Measurements from ENCODE around the gene GYPC.

GYPC gene

GRCh38 chr2:126655500-126656430 is at the start of gene GYPC:
Gene GYPC, plus strand, starts transcription at chr2:126656158. Its CDS starts 106 bp downstream, at chr2:126656264.
- peak within 1 kb of the TSS; percentile 64 to 77 for H3K4me3 ChIP-seq (replicated peaks in 1 of 2; ENCODE audit: low read depth in 2 of 2, low read length in 2 of 2)
- no peak for TF ChIP-seq CTCF (IDR thresholded peaks at IDR 0.05; ENCODE audit: low read depth, low read length)
- DNase-seq (ENCODE audit: low read depth in 2 of 2), result peak; percentile 83

- H3K4me3 ChIP-seq (replicated peaks in 1 of 2; ENCODE audit: low read depth in 2 of 2, low read length in 2 of 2), result no peak overlapping the region
- peak; percentile 47 to 83 for DNase-seq (ENCODE audit: low read depth in 2 of 2)
- no peak for TF ChIP-seq CTCF (IDR thresholded peaks at IDR 0.05; ENCODE audit: low read depth, low read length)
Measured at GRCh38 chr2:126614524-126615227, 41.3 kb upstream of the GYPC start.

GRCh38 chr2:126616606-126617069 is 39.3 kb upstream of the GYPC start:
- DNase-seq (ENCODE audit: low read depth in 2 of 2), result no peak
- no peak overlapping the region for H3K4me3 ChIP-seq (replicated peaks in 1 of 2; ENCODE audit: low read depth in 2 of 2, low read length in 2 of 2)
- TF ChIP-seq CTCF (IDR thresholded peaks at IDR 0.05; ENCODE audit: low read depth, low read length), result no peak

- no peak for TF ChIP-seq CTCF (IDR thresholded peaks at IDR 0.05; ENCODE audit: low read depth, low read length)
- H3K4me3 ChIP-seq (replicated peaks in 1 of 2; ENCODE audit: low read depth in 2 of 2, low read length in 2 of 2), result no peak overlapping the region
- DNase-seq (ENCODE audit: low read depth in 2 of 2), result no peak
Measured at GRCh38 chr2:126620302-126620701, 35.7 kb upstream of the GYPC start.

GRCh38 chr2:126623000-126623399 is 33.0 kb upstream of the GYPC start:
- H3K4me3 ChIP-seq (replicated peaks in 1 of 2; ENCODE audit: low read depth in 2 of 2, low read length in 2 of 2), result no peak overlapping the region
- no peak for TF ChIP-seq CTCF (IDR thresholded peaks at IDR 0.05; ENCODE audit: low read depth, low read length)
- no peak for DNase-seq (ENCODE audit: low read depth in 2 of 2)

- no peak overlapping the region for H3K4me3 ChIP-seq (replicated peaks in 1 of 2; ENCODE audit: low read depth in 2 of 2, low read length in 2 of 2)
- TF ChIP-seq CTCF (IDR thresholded peaks at IDR 0.05; ENCODE audit: low read depth, low read length), result no peak
- peak; percentile 54 to 91 for DNase-seq (ENCODE audit: low read depth in 2 of 2)
Measured at GRCh38 chr2:126627643-126628042, 28.3 kb upstream of the GYPC start.
